Mucosa of descending colon (tissue), 3 donors: Measurements from ENCODE around the gene CYP46A1. TPM values are rescaled to one million over a fixed set of nuclear protein-coding genes. Genes with fewer than 3 reads are reported as not detected.
"Not testable (repeated sequence)": the region's sequence is repeated elsewhere in the genome, so short reads cannot be mapped to it uniquely, and the experiment has no call there.

ENCODE experiments used
- ATAC-seq: fragments of 200-7000 bp; cut with Tn5 transposase; one replicate; pipeline ENCODE4 v1.9.1; 2020; ENCODE audit warnings: mild to moderate bottlenecking, moderate library complexity
- DNase-seq, 3 donors: peaks; one replicate each; pipeline ENCODE4 v3.0.0-alpha.2; 2020
- H3K36me3 ChIP-seq: fragments of 200-600 bp; one replicate; pipeline ENCODE4 v1.8.0; 2021; ENCODE audit warnings: low read depth, mild to moderate bottlenecking
- H3K4me1 ChIP-seq: fragments of 200-600 bp; one replicate; pipeline ENCODE4 v1.8.0; 2021; ENCODE audit warnings: low read depth, mild to moderate bottlenecking
- H3K4me3 ChIP-seq: fragments of 200-600 bp; one replicate; pipeline ENCODE4 v1.8.0; 2021; ENCODE audit warnings: mild to moderate bottlenecking
- H3K9me3 ChIP-seq: fragments of 200-600 bp; one replicate; pipeline ENCODE4 v1.8.0; 2021; ENCODE audit warnings: mild to moderate bottlenecking
- CTCF ChIP-seq: fragments of 200-600 bp; IDR thresholded peaks from one replicate; pipeline ENCODE4 v1.8.0; 2022; ENCODE audit warnings: antibody characterized with exemption, mild to moderate bottlenecking
- intact Hi-C, 2 donors: fragments of 100-400 bp; cut with DNase I in 1 of 2; cut with micrococcal nuclease in 1 of 2; formaldehyde crosslinking; loops; one replicate each; pipeline versions ENCODE4 v1.11.0 to v1.11.1; 2022; cut with DNase I, micrococcal nuclease
- long read RNA-seq, 2 donors: library from polyadenylated mRNA; unstranded; transcript quantifications; one replicate each; pipeline ENCODE4 v2.0.0, GENCODE V29; 2019 to 2021
- total RNA-seq, 3 donors: library from RNA; stranded (reverse); fragmentation: NEBNext Ultra II Directional in 2 of 3; extraction: Animal tissue kit (Norgen Biotek cat#: 25700) in 2 of 3; gene quantifications; one replicate each; pipeline versions ENCODE4 v1.2.1 to v1.2.4, GENCODE V29; 2021 to 2023
- donor health status: DM: no; HTN: no; CAD: no; lungs with moderate emphysema.
- donor health status: DM: no; HTN: no; CAD: no.
- donor health status: DM: no; HTN: yes; CAD: no.

Gene CYP46A1
- total RNA-seq, result 1 to 10 TPM in 1 of 3 donors, under 1 TPM in 2; 0.14 to 1.0 (median 0.22) TPM
- long read RNA-seq, donor 1, result 0 reads
- long read RNA-seq, donor 2, partial matches to known transcripts, result 0 of 1 reads
- long read RNA-seq, donor 2, other reads (novel, unspliced or antisense), result 1 of 1 reads

GRCh38 chr14:99683619-99684409 lies at the start of gene CYP46A1:
Gene CYP46A1, plus strand, starts transcription at chr14:99684298. Its CDS starts 120 bp downstream, at chr14:99684418.
- H3K4me3 ChIP-seq, result peak within 1 kb of the TSS; percentile 32
- ATAC-seq, result peak; percentile 97
- TF ChIP-seq CTCF, result no peak
- peak; percentile 100 for DNase-seq
- H3K9me3 ChIP-seq, result no peaks in the 10 kb centered on the region
- intact Hi-C loops, result no loop called here
- peaks cover 14% of the 10 kb centered on the region for H3K4me1 ChIP-seq
- H3K36me3 ChIP-seq, result no peaks in the 10 kb centered on the region

DNA sequence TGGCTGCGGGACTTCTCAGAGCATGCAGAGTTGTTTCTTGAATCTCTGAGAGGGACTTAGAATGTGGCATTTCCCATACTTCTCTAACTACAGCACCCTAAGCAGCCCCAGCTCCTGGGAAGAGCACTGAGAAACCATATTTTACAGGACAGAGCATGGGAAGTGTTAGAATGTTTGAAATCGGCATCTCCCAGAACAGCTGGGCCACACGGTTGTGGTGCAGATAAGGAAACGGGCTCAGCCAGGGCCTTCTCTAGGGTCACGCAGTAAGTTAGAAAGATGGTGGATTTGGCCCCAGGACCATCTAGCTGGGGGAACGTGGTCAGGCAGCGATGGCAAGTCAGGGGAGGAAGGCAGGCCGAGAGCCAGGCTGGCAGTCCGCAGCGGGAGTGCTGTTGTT lies 49.7 kb upstream of the CYP46A1 start:
- no peak for TF ChIP-seq CTCF
- H3K4me3 ChIP-seq, result no peak overlapping the region
- no peak for ATAC-seq
- H3K4me1 ChIP-seq, result no peaks in the 10 kb centered on the region
- H3K36me3 ChIP-seq, result no peaks in the 10 kb centered on the region
- intact Hi-C loops, result no loop called here
- no peaks in the 10 kb centered on the region for H3K9me3 ChIP-seq
- DNase-seq, result no peak

DNA sequence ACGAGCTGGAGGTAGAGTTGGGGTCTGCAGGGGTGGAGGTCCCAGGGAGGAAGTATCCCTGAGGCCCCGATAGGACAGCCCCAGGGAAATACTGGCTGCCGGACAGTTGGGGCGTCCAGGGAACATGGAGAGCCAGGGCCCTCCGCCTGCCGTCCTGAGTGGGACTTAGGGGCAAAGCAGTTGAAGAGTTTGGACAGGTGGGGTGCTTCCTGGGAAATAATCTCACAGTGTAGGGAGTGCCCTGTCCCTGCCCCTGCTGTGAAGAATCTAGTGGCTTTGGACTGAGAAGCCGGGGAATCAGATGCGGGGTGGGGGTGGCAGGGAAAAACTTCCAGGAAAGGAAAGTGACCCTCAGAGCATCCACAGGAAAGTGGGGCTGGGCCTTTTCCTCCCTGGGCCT lies 49.0 kb upstream of the CYP46A1 start:
- ATAC-seq (no peak), DNase-seq (no peak)
- H3K36me3 ChIP-seq, result no peaks in the 10 kb centered on the region
- no peaks in the 10 kb centered on the region for H3K4me1 ChIP-seq
- no peaks in the 10 kb centered on the region for H3K9me3 ChIP-seq
- no peak for TF ChIP-seq CTCF
- intact Hi-C loops, result no loop called here
- H3K4me3 ChIP-seq, result no peak overlapping the region

GRCh38 chr14:99636487-99636886 lies 47.6 kb upstream of the CYP46A1 start:
- ATAC-seq, result no peak
- H3K4me3 ChIP-seq, result no peak overlapping the region
- no peaks in the 10 kb centered on the region for H3K36me3 ChIP-seq
- H3K9me3 ChIP-seq, result no peaks in the 10 kb centered on the region
- no peaks in the 10 kb centered on the region for H3K4me1 ChIP-seq
- intact Hi-C loops, result no loop called here
- no peak for DNase-seq
- TF ChIP-seq CTCF, result no peak

GRCh38 chr14:99637624-99638023 lies 46.5 kb upstream of the CYP46A1 start:
- Histone ChIP-seq H3K4me1 (no peaks in the 10 kb centered on the region), H3K4me3 (no peak overlapping the region), H3K36me3 (no peaks in the 10 kb centered on the region), H3K9me3 (no peaks in the 10 kb centered on the region)
- DNase-seq (no peak), ATAC-seq (no peak)
- TF ChIP-seq CTCF, result no peak
- intact Hi-C loops, result no loop called here

- H3K4me1 ChIP-seq, DNase-seq, intact Hi-C loops, H3K9me3 ChIP-seq, ATAC-seq, H3K36me3 ChIP-seq, H3K4me3 ChIP-seq: not testable (repeated sequence)
Observed at GRCh38 chr14:99642771-99643170, 41.3 kb upstream of the CYP46A1 start.
